NCI-H774 (cell line): ENCODE data around the gene SMC1A.
"Not testable (repeated sequence)": the region's sequence is repeated elsewhere in the genome, so short reads cannot be mapped to it uniquely, and the experiment has no call there.

Experiments used
- DNase-seq: peaks from one replicate; lab custom pipeline; 2025; lab: John Stamatoyannopoulos, UW

The SMC1A gene

DNA sequence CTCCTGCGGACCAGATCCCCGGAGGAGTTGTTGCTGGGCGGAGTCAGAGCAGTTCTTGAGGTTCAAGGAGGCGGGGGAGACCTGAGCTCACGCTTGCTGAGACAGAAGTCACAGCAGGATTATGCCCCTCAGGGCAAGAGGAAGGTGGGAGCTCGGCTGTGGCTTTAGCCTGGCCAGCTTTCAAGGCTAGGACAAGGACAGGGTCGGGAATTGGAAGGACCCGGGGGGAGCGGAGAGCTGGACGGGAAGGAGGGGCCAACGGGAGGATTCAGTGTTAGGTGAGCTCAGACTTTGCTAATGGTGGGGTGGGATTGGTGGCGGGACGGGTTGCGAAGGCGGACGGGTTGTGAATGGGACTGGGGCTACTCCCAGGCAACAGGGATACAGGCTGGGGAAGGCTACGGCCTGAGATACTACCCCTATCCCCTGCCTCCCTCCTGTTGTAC lies 430 bp upstream of the SMC1A start, which contains the start of gene RIBC1:
Gene RIBC1, plus strand, starts transcription at position 13 of the 446 bp plus-strand sequence. CDS start 3,404 bp downstream, outside the sequence.
- DNase-seq: no peak

DNA sequence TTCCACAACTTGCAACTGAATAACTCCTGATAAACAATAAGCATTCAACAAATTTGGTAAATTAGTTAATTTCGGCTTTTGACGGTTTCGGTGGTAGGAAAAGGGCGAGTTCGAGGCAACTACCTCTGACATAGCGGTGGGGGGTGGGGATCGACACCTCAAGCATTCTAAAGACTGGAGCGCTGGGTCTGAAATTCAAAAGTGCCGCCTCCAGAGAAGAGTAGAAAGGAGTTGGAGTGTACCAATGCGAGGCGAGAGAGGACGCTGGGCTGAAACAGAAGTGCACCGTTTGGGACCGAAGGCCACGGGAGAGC lies 725 bp downstream of the SMC1A start:
- no peak for DNase-seq

DNA sequence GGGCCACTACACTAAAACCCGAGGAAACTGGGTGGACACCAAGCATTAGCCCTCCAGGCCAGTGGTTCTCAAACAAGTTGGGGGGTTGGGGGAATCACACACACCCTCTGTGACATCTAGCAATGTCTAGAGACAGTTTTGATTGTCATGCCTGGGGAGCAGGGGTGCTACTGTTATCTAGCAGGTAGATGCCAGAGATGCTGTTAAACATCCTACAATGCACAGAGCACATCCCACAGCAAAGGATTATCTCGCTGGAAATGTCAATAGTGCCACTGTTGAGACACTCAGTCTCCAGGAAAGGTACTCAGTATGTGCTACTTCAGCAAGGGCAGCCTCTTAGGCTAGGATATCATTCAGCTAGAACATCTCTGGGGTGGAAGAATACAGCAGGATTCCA lies 1.3 kb downstream of the SMC1A start:
- DNase-seq: no peak

DNA sequence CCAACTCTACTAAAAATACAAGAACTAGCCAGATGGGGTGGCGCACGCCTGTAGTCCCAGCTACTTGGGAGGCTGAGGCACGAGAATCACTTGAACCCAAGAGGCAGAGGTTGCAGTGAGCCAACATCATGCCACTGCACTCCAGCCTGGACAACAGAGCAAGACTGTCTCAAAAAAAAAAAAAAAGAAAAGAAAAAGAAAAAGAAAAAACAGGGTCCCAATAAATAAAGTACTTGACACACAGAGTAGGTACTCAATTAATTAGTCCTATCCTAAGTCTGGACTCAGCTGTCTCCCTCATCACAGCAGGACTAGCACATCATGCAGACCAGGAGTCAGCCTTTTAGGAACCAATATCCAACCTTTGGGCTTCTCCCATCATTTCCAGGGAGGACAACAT lies 2.1 kb downstream of the SMC1A start:
- not testable (repeated sequence) for DNase-seq

DNA sequence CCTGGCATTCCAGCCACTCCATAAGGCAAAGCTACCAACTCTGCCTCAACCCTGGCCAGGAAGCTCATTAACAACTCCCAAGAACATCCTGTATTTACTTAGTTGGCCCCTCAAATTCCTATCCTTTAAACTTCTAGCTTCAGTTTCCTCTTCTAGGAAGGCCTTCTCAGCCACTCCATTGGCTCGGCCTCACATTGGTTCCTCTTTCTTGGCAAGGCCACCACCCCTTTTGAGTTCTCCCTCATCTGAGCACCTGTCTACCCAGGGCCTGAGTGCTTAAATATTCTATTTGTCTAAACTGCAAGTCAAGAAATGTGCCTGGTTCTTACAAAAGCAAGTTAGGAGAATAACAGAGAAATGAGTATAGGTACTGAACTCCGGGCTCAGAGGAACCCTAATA lies 10.0 kb downstream of the SMC1A start:
- DNase-seq: no peak

DNA sequence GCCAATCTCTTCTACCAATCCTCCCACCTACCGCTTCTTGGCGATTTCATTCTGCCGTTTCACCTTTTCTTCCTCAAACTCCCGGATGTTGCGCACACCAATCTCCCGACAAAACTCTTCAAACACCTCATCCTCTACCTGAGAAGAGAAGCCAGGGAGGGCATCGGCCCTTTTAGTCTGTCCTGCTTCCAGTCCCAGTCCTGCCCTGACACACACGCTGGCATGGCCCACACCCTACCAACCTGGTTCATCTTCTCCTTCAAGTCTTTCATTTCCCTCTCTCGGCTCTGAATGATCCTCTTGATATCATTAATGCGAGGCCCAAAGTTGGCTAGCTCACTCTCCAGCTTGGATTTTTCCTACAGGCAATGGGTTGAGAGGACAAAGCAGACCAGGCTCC lies 18.9 kb downstream of the SMC1A start:
- no peak for DNase-seq

DNA sequence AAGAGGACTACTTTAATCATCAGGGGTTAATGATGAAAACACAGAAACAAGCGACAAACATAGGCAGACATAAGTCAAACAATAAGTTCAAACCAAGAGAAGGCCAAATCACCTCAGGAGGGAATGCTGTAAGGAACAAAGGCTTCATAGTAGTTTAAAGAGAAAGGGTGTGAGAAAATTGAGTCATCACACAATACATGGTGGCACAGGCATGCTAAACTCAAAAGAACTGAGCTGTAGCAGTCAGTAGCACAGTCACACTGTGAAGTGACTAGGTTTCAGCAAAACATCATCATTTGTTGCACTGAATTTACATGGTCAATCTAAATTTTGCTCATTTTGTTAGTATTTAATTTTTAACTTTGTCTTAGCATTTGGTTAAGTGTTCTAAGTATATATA lies 24.2 kb downstream of the SMC1A start:
- DNase-seq: no peak

DNA sequence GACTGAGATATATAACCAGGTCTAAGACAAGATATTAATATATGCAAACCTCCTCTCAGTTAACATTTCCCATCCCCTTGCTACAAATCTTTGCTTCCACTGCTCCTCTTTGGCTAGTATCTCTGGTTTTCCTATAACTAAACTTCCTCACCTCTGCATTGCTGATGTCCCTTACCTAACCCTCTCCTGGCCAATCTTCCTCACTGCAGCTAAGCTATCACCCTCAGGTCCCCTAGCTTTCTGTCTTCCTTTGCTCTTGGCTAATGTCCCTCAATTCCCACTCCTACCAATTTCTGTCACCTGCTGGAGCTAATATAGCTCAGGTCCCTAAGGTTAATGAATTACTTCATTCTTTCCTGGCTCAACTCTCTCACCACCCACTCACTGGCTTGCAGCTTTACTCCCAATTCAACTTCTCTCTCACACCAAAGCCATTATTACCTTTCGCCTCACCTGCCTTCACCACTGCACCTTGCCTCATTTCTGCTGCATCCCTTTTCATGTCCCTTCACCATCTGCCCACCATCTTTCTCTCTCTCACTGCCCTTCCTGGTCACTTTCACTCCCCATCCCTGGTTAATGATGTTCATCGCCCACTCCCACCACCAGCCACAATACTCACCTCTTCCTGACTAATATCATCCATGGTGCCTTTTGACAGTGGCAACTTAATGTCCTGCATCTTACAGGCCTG lies 26.7 kb downstream of the SMC1A start:
- DNase-seq: no peak

DNA sequence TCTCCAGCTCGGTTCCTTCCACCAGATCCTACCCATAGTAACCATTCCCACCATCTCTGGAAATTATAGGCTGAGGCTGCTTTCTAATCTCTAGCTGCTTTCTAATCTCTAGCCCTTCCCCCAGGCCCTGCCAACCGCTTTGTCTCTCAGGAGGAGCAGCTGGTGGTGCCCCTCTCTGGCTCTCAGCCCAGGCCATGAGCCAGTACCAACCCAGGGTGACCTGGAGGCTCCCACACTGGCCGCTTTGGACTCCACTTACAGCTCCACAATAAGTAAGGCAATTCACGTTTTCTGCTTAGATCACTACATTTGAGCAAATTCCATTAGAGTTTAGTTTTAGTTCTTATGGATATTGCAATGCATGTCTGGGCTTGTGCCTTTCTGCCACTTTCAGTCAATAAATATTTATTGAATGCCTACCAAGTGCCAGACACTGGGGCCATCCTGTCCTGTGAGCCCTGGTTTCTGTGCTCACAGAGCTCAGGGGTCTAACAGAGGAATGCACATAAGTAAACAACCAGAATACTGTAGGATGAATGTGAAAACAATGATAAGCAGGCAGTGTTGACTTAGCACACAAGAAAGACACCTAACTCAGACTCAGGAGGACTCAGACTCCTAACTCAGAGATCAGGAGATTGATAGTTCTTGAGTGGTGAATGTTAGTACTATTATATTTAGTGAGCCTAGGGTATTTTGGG lies 38.9 kb downstream of the SMC1A start:
- no peak for DNase-seq

DNA sequence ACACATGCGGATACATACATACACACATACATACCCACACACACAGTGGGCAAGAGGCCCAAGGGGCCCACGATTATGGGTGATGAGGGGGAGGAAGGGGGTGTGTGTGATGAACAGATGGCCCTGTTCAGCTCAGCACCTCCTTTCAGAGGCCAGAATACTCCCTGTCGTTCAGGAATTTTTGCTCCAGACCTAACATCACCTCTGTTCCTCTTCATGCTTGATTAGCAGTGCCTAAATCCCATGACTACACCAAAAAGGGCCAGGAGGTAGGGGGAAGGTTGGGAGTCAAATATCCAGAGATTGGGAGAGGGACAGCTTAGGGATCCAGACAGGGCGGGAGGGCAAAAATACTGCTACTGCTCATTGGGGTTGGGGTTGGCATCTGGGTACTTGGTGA lies 42.7 kb downstream of the SMC1A start:
- no peak for DNase-seq

DNA sequence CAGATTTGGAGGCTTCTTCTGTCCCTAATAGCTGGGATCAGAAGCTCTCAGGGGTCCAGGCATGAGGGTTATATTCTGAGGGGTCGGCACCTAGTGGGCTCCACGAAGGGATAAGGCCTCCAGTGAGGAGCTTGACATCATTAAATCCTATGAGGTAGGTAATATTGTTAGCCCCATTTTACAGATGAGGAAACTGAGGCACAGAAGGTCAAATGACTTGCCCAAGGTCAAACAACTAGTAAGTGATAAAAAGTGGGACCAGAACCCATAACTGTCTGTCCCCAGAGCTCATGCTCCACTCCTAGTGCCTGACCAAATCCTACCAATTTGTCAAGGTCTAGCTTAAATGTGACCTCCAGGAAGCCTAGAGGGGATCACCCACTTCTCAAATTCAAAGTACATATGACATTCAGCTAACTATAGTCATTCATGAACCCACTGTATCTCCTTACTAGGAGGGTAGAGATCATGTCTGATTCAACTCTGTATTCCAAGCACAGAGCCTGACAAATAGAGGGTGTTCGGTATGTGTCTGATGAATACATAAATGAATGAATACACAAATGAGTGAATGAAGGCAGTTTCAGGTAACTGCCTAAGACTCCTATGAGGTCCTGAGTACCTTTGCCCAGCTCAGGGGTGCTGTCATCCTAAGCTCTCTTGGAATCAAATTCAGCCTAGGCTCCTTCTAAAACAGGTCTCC lies 43.3 kb downstream of the SMC1A start:
- DNase-seq: no peak

DNA sequence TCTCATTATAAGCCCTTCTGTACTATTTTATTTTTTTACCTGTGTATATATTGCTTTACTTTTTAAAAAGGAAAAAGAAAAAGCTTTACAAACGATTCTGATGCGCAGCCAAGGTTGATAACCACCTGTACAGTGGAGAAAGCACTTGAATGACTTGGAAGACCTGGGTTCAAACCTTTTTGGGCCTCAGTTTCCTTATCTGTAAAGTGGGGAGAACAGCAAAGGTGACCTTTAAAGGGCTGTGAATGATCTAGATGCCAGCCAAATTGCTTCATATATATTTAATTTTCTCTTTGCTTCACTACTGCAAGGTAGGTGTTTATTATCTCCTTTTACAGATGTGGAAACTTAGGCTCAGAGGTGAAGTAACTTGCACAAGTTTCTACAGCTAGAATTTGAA lies 45.0 kb downstream of the SMC1A start:
- DNase-seq: no peak

DNA sequence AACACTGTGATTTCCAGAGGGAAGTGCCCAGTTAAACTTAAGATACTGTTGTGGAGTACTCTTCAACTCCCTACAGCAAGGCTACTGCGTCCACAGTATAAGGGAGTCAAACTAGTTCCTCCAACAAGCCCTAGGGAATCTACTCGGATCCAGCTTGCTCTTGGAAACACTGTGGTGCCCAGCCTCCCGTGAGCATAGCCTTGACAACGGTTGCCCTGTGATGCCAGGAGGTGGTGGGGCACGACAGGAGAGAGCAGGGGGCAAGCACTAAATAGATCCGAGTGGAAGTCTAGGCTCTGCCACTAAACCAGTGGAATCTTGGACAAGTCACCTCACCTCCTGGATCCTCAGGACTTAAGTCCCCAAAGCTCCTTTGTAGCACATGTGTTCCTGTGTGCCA lies 45.6 kb downstream of the SMC1A start:
- no peak for DNase-seq

DNA sequence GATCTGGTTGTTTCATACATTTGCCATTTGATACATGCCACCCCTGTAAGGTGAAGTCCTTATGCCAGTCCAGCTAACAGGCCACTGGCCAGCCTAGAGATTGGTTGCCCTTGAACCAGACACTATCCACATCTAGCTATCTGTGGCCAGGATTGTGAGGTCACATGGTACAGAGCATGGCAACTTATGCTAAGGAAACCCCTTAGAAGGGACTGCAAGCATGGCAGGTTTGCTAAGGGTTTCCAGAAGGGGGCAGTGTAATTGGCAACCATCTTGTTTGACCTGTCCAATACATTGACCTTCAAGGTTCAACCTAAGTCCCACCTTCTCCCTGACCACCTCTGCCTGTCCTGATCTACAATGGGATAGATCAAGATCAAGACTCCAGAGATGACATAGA lies 47.5 kb downstream of the SMC1A start:
- no peak for DNase-seq

DNA sequence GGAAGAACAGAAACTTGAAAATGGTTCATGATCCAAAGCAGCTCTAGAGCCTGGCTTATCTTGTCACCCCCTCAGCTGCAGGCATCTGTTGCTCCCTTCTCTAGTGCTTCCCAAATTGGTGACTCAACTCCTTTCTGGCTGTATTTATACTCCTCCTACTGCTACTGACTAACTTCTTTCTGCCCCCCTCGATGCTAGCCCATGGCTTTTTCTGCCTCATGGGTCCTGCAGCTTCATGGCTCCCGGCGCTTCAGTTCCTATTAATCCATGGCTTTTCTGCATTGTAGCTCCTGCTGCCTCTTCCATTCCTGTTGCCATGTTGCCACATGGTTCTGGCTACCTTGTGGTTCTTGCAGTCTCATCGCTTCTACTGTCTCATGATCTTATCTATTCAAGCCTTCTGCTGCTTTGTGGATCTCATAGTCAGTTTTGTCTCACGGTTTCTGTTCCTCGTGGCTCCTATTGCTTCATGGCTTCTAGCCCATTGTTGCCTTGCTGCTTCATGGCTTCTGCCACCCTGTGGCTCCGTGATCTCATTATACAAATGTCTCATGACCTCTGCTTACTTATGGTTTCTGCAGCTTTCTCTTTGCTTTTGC lies 48.1 kb downstream of the SMC1A start:
- DNase-seq: no peak

DNA sequence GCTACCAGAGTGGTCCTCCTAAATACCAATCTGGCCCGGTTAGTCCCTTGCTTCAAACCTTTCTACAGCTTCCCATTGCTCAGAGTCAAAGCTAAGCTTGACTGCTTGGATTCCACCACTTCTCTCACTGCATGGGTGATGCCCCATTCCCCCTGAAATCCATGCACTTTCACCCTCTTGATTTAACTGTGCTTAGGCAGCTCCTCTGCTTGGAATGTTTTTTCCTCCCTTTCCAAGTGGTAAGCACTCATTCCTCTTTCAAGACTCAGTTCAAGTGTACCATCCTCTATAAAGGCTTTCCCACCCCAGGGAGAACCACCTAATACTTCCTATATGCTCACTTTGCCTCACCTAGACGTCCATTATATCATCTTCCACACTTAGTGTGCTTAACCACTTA lies 49.1 kb downstream of the SMC1A start:
- DNase-seq: no peak

DNA sequence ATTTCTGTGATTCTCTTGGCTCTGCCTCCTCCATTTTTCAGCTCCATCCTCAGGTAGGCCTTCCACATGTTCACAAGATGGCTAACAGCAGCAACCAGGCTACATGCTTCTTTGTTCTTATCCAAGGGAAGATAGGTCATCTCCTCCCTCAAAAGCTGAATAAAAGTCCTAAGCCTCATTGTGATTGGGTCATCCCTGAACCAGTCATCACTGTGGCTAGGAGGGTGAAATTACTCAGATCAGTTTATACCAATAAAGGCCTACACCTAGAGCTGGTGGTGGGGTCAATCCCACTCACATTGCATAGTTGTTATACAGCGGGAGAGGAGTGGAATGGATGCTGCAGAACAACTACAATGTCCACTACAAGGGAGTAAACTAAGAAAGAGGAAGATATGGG lies 56.0 kb downstream of the SMC1A start:
- not testable (repeated sequence) for DNase-seq

DNA sequence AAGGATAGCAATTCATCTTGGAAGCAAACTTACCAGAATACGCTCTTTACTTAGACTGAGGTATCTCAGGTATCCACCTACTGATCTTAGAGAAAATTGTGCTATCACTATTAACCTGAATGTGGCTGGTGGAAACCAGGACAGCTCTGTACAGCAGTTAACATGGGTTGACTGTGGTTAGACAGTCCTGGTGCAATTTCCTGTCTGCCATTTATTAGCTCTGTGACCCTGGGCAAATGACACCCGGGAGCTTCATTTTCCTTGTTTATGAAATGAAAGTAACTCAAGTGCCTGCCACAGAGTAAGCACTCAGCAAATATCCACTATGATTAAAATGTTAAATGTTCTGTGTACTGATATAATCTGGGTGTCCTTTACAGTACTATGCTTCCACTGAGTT lies 60.0 kb downstream of the SMC1A start:
- DNase-seq: no peak

DNA sequence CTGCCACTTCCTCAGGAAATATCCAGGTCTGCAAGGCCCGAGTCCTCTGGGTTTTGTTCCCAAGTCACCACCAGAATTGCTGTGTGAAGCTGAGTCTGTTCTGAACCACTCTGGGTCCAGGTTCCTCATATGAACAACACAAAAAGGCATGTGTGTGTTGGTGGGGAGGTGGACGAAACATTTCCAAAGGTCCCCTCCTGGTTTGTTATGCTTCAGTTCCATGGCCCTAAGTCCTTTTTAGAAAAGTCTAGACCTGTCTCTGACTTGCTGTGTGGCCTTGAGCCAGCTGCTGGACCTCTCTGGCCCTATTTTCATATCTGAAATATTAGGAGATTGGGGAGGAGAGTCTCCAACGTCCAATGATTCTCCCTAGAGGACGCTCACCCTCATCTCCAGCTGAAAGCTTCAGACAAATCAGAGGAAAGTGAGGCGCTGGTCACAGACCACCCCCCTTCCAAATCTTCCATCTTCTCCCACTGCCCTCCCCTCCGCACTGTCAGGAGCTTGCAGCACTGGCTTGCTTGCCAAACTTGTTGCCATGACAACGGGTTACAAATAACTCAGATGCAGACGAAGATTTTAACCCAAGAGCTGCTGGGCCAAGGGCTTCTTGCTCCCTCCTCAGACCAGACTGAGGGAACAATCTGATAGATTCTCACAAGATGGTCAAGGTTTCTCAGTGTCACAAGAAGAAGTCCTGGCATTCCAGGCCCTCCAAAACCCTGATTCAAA lies 64.5 kb downstream of the SMC1A start:
- no peak for DNase-seq

DNA sequence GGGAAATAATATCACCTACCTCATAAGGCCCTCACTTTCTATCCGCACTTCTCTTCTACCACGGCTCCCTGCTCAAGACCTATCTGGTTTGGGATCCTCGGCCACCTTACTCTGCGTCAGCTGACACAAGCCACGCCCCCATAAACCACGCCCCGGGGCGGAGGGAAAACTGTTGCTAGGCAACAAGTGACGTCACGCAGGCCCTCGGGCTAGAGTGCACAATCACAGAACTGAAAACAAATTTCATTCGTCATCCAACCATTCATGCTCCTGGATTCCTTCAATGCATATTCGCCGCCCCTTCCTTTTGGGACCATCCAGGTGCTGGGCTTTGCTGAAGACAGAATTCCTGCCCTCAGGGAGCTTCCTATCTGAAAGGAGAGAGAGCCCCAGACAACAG lies 66.3 kb downstream of the SMC1A start:
- DNase-seq: no peak

DNA sequence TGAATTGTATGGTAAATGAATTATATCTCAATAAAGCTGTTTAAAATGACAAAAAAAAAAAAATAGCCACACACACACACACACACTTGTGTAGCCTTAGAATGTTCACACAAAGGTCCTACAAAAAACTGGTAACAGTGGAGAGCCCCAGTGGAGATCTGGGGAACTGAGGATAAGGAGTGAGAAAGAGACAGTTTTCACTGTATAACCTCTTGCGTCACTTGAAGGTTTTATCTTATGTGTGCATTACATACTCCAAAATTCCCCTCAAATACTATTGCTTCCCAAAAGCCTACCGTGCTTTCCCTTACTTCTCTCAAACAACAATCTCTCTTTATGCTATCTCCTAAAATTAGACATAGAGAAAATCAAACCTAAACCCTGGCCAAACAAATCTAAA lies 67.8 kb downstream of the SMC1A start:
- no peak for DNase-seq

DNA sequence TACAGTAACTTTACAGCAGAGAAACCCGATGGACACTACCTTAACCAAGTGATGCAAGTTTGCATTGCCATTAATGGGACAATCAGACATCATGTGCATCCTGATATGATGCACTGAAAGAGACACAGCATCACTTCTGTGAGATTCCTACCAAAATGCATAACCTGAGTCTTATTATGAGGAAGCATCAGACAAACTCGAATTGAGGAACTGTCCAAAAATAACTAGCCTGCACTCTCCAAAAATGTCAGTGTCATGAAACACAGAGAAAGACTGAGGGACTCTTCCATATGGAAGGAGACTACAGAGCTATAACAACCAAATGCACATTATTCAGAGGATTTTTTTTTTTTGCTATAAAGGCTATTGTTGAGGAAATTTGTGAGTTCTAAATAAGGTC lies 74.5 kb downstream of the SMC1A start:
- no peak for DNase-seq
